Esophagus muscularis mucosa (tissue), 3 donors: ENCODE measurements around the gene GNL2.
A peak's percentile ranks its signal among the peaks of the same experiment; 100 is the strongest.

ENCODE experiments used
- CTCF ChIP-seq, 3 experiments: fragments of 200-600 bp in 2 of 3; fragments of 450-650 bp in 1 of 3; sonication (generic) in 2 of 3; IDR thresholded peaks; one replicate each; pipeline ENCODE4 v1.5.1; 2017 to 2019; ENCODE audit warnings: antibody characterized with exemption in 3 of 3, mild to moderate bottlenecking in 2 of 3, moderate library complexity in 1 of 3
- POLR2AphosphoS5 ChIP-seq, 2 donors: sonication (generic); formaldehyde crosslinking; IDR thresholded peaks; one replicate each; pipeline ENCODE4 v1.6.1; 2017; ENCODE audit warnings: antibody characterized with exemption in 2 of 2

GRCh38 chr1:37561133-37562132, 34.3 kb downstream of the GNL2 start:
- TF ChIP-seq CTCF (IDR thresholded peaks at IDR 0.05) (peak; percentile 14 to 40 (median 36)), POLR2AphosphoS5 (IDR thresholded peaks at IDR 0.05) (no peak)
